ENCODE data around the gene PRMT3. TPM values are rescaled to one million over a fixed set of nuclear protein-coding genes. Genes with fewer than 3 reads are reported as not detected.

Gene PRMT3
- total RNA-seq, 1 experiment from 2014 or later, result 22.6 TPM

DNA sequence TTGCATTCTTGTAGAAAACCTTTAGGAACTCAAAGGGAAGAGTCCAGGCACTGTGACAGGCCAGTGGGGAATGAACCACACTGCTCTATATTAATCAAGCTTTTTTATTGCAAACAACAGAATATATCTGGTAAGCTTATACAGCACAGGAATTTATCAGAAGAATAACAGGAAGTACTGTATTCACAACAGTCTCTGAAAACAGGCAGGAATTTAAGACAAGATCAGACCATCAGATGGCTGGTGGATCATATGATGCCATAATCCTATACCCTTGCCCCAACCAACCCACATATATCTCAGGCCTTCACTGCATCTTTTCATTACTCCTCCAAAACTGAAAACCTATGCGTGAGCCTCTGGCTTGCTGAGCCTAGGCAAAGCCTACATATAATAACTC is 25.0 kb upstream of the PRMT3 start:
- Histone ChIP-seq H2AK5ac (ENCODE audit: insufficient read length, low read length) (no peak overlapping the region), H4K91ac (ENCODE audit: insufficient read length, low read depth, low read length) (no peak overlapping the region), H3K14ac (ENCODE audit: insufficient read depth, low read length) (no peak overlapping the region), H3K79me1 (ENCODE audit: insufficient read depth, low read depth, low read length, poor library complexity, severe bottlenecking) (no peaks in the 10 kb centered on the region), H2BK5ac (ENCODE audit: insufficient read length, low read length) (no peak overlapping the region), H3K4me1 (ENCODE audit: insufficient read depth, low read length) (peaks cover 2% of the 10 kb centered on the region; the same call in 1 of the 2 replicates), H4K8ac (replicated peaks; ENCODE audit: insufficient read length, low read depth, low read length) (no peak overlapping the region), H2BK15ac (ENCODE audit: low read depth, low read length) (no peak overlapping the region), H3K23me2 (ENCODE audit: insufficient read length, low read depth, low read length, poor library complexity, severe bottlenecking) (peaks cover 7% of the 10 kb centered on the region), H3K9ac (ENCODE audit: extremely low read depth, insufficient read length, low read length) (no peak overlapping the region), H3K4ac (ENCODE audit: low read depth, low read length) (no peak overlapping the region), H2BK12ac (ENCODE audit: insufficient read length, low read depth, low read length) (no peak overlapping the region), H4K5ac (ENCODE audit: insufficient read length, low read depth, low read length) (no peak overlapping the region), H3K4me2 (ENCODE audit: insufficient read depth, insufficient read length, low read length) (no peak overlapping the region), H3T11ph (ENCODE audit: low read length) (no peak overlapping the region), H4K20me1 (ENCODE audit: control insufficient read depth, insufficient read depth, insufficient read length) (no peaks in the 10 kb centered on the region), H3K27me3 (ENCODE audit: insufficient read depth, low read length) (peaks cover 9% of the 10 kb centered on the region; the same call in 1 of the 2 replicates), H3K9me3 (ENCODE audit: control insufficient read depth, low read depth, low read length) (no peaks in the 10 kb centered on the region), H2BK120ac (ENCODE audit: low read depth, low read length, poor library complexity, severe bottlenecking) (no peak overlapping the region), H3K18ac (ENCODE audit: insufficient read length, low read depth, low read length) (no peak overlapping the region), H2BK20ac (ENCODE audit: low read depth, low read length, poor library complexity, severe bottlenecking) (no peak overlapping the region), H2AFZ (ENCODE audit: low read length) (no peak overlapping the region), H3K56ac (ENCODE audit: insufficient read length, low read depth, low read length) (no peak overlapping the region), H3K27ac (ENCODE audit: insufficient read length, low read depth, low read length) (no peak overlapping the region), H3K23ac (ENCODE audit: insufficient read length, low read depth, low read length) (no peak overlapping the region), H3K79me2 (ENCODE audit: insufficient read depth, low read length) (no peaks in the 10 kb centered on the region)
- H3K36me3 Mint-ChIP-seq (ENCODE audit: insufficient read depth in 1 of 3, low read depth in 3 of 3), result peaks cover 0 to 4% (median 1%) of the 10 kb centered on the region in 3 experiments; a peak in 2 of 7 replicates
- DNase-seq, result no peak
- no CpG with 5 or more reads among the region's 1 CpG for WGBS (ENCODE audit: extremely low coverage, insufficient read length, low lambda C conversion rate)
- no peak overlapping the region for H3K4me3 Mint-ChIP-seq
- peaks cover 19 to 22% of the 10 kb centered on the region in 2 experiments for H3K4me1 Mint-ChIP-seq
- no peak for TF ChIP-seq CTCF (conservative IDR thresholded peaks at IDR 0.05)
- H3K27ac Mint-ChIP-seq, result no peak overlapping the region
- peaks cover 30% of the 10 kb centered on the region for H3K27me3 Mint-ChIP-seq (ENCODE audit: low read depth)
- peaks cover 0 to 2% of the 10 kb centered on the region in 2 experiments; a peak in 1 of 5 replicates for H3K9me3 Mint-ChIP-seq
